ENCODE data around the gene ADAP1.

ADAP1 gene

GRCh38 chr7:947391-948210 is 6.9 kb downstream of the ADAP1 start (continued):
- TF ChIP-seq ELK4 (IDR thresholded peaks at IDR 0.05; ENCODE audit: borderline replicate concordance, low read depth, low read length) (no peak), ZBTB1 (tag by site-specific recombination; IDR thresholded peaks at IDR 0.05) (no peak), YY1 (tag by site-specific recombination; IDR thresholded peaks at IDR 0.05) (no peak), ZNF580 (tag by site-specific recombination; IDR thresholded peaks at IDR 0.05) (no peak)

- no peaks in the 10 kb centered on the region for H3K9me3 ChIP-seq (ENCODE audit: control insufficient read depth, insufficient read depth, low read depth, low read length)
- no peak overlapping the region for H3K27ac ChIP-seq (ENCODE audit: extremely low read depth, low read depth, low read length)
- no peak overlapping the region for H3K4me3 ChIP-seq (ENCODE audit: low read depth, low read length)
- CTCF ChIA-PET = no interaction called here
- no peaks in the 10 kb centered on the region for H3K4me1 ChIP-seq (ENCODE audit: control insufficient read depth, insufficient read depth, low read length)
- POLR2A ChIA-PET = no interaction called here
- no peak for TF ChIP-seq ZNF558 (tag by site-specific recombination; IDR thresholded peaks at IDR 0.05)
- TF ChIP-seq PRDM1 (tag by site-specific recombination; IDR thresholded peaks at IDR 0.05) = no peak
- no peak for TF ChIP-seq KLF7 (tag by site-specific recombination; IDR thresholded peaks at IDR 0.05; ENCODE audit: borderline replicate concordance)
- no peak for TF ChIP-seq SCRT2 (tag by site-specific recombination; IDR thresholded peaks at IDR 0.05)
- TF ChIP-seq ZNF513 (tag by site-specific recombination; IDR thresholded peaks at IDR 0.05) = no peak
- TF ChIP-seq ZNF394 (tag by site-specific recombination; IDR thresholded peaks at IDR 0.05; ENCODE audit: borderline replicate concordance) = no peak
- TF ChIP-seq ZNF585B (tag by site-specific recombination; IDR thresholded peaks at IDR 0.05) = no peak
- TF ChIP-seq ZNF670 (tag by site-specific recombination; IDR thresholded peaks at IDR 0.05; ENCODE audit: low read depth) = no peak
- TF ChIP-seq ZSCAN5A (tag by site-specific recombination; IDR thresholded peaks at IDR 0.05) = no peak
- TF ChIP-seq ZNF433 (tag by site-specific recombination; IDR thresholded peaks at IDR 0.05; ENCODE audit: low read depth) = no peak
- no peaks in the 10 kb centered on the region for H3K36me3 ChIP-seq (ENCODE audit: control insufficient read depth in 2 of 2, insufficient read depth in 1 of 2, low read length in 2 of 2)
These were observed 8.1 kb downstream of the ADAP1 start for GRCh38 chr7:946256-946996.

GRCh38 chr7:945556-946255 is 8.8 kb downstream of the ADAP1 start:
- Histone ChIP-seq H3K4me3 (ENCODE audit: low read depth, low read length) (no peak overlapping the region), H3K36me3 (ENCODE audit: control insufficient read depth in 2 of 2, insufficient read depth in 1 of 2, low read length in 2 of 2) (no peaks in the 10 kb centered on the region), H3K27ac (ENCODE audit: extremely low read depth, low read depth, low read length) (no peak overlapping the region), H3K4me1 (ENCODE audit: control insufficient read depth, insufficient read depth, low read length) (no peaks in the 10 kb centered on the region), H3K9me3 (ENCODE audit: control insufficient read depth, insufficient read depth, low read depth, low read length) (no peaks in the 10 kb centered on the region)
- no peak for TF ChIP-seq KLF9 (tag by site-specific recombination; IDR thresholded peaks at IDR 0.05; ENCODE audit: low read depth)
- no peak for TF ChIP-seq FEZF1 (tag by site-specific recombination; IDR thresholded peaks at IDR 0.05)
- TF ChIP-seq ZNF677 (tag by site-specific recombination; IDR thresholded peaks at IDR 0.05) = no peak
- TF ChIP-seq ZNF548 (tag by site-specific recombination; IDR thresholded peaks at IDR 0.05) = no peak
- TF ChIP-seq ZNF529 (tag by site-specific recombination; IDR thresholded peaks at IDR 0.05; ENCODE audit: insufficient replicate concordance) = no peak
- TF ChIP-seq KLF17 (tag by site-specific recombination; IDR thresholded peaks at IDR 0.05) = no peak
- TF ChIP-seq ZNF664 (tag by site-specific recombination; IDR thresholded peaks at IDR 0.05) = no peak
- ChIA-PET CTCF (no interaction called here), POLR2A (no interaction called here)
